PFSK-1 (cell line): ENCODE results near the gene UBAC2.

Experiments used
- POLR2AphosphoS5 ChIP-seq: IDR thresholded peaks from 2 replicates; pipeline ENCODE4 v1.6.1; 2012; ENCODE audit warnings: low read depth, mild to moderate bottlenecking, control low read depth, low read length, moderate library complexity
- SIN3A ChIP-seq: IDR thresholded peaks from 2 replicates; pipeline ENCODE4 v1.6.1; 2012; ENCODE audit warnings: mild to moderate bottlenecking, low read length, moderate library complexity, borderline replicate concordance; ENCODE audit not compliant: insufficient read depth
- TAF1 ChIP-seq: IDR thresholded peaks from 2 replicates; pipeline ENCODE4 v1.6.1; 2012; ENCODE audit warnings: low read length, control low read depth, borderline replicate concordance; ENCODE audit not compliant: insufficient read depth
- TF ChIP-seq, protein P1 (sequence below), 2 experiments: IDR thresholded peaks; 2 replicates each; pipeline versions ENCODE4 v1.6.1 to v1.8.0; 2011 to 2012; ENCODE audit warnings: low read depth in 2 of 2, low read length in 2 of 2, control low read depth in 1 of 2, inconsistent platforms in 1 of 2, mild to moderate bottlenecking in 1 of 2, moderate library complexity in 1 of 2; ENCODE audit not compliant: insufficient read depth in 1 of 2

DNA sequence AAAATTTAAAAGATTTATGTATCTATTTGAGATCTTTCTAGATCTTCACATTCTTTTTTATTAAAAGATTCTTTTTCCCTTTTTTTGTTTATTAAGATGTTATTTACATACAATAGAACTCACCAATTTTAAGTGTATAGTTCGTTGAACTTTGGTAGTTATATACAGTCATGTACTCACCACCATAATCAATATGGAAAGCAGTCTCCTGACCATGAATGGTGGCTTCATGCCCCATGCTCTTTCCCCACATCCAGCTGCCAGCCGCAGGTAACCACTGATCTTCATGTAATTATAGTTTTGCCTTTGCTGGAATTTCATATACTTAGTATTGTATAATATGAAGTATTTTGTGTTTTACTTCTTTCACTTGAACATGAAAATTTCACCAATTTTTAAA is 127.1 kb downstream of the UBAC2 start:
- TF ChIP-seq, protein P1, sequence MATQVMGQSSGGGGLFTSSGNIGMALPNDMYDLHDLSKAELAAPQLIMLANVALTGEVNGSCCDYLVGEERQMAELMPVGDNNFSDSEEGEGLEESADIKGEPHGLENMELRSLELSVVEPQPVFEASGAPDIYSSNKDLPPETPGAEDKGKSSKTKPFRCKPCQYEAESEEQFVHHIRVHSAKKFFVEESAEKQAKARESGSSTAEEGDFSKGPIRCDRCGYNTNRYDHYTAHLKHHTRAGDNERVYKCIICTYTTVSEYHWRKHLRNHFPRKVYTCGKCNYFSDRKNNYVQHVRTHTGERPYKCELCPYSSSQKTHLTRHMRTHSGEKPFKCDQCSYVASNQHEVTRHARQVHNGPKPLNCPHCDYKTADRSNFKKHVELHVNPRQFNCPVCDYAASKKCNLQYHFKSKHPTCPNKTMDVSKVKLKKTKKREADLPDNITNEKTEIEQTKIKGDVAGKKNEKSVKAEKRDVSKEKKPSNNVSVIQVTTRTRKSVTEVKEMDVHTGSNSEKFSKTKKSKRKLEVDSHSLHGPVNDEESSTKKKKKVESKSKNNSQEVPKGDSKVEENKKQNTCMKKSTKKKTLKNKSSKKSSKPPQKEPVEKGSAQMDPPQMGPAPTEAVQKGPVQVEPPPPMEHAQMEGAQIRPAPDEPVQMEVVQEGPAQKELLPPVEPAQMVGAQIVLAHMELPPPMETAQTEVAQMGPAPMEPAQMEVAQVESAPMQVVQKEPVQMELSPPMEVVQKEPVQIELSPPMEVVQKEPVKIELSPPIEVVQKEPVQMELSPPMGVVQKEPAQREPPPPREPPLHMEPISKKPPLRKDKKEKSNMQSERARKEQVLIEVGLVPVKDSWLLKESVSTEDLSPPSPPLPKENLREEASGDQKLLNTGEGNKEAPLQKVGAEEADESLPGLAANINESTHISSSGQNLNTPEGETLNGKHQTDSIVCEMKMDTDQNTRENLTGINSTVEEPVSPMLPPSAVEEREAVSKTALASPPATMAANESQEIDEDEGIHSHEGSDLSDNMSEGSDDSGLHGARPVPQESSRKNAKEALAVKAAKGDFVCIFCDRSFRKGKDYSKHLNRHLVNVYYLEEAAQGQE (IDR thresholded peaks at IDR 0.05; ENCODE audit: insufficient read depth in 1 of 2, low read depth in 2 of 2, low read length in 2 of 2): no peak
- TF ChIP-seq TAF1 (no peak), POLR2AphosphoS5 (no peak), SIN3A (no peak)
